DMS53 (cell line): Measurements from ENCODE around the gene RFNG.

Experiments used
- DNase-seq: peaks from one replicate; lab custom pipeline; 2025; lab: John Stamatoyannopoulos, UW

Gene RFNG

GRCh38 chr17:82077617-82078358 lies 26.2 kb upstream of the RFNG start:
- no peak for DNase-seq

GRCh38 chr17:82076785-82077591 lies 25.4 kb upstream of the RFNG start:
- DNase-seq: no peak

GRCh38 chr17:82076018-82076784 lies 24.6 kb upstream of the RFNG start:
- DNase-seq: no peak

GRCh38 chr17:82073446-82073845 lies 21.8 kb upstream of the RFNG start:
- DNase-seq: no peak

- no peak for DNase-seq
Observed at GRCh38 chr17:82072827-82073226, 21.2 kb upstream of the RFNG start.

- DNase-seq: no peak
Observed at GRCh38 chr17:82070611-82071010, 19.0 kb upstream of the RFNG start.

- peak; percentile 84 for DNase-seq
Observed at GRCh38 chr17:82065638-82066303, 14.2 kb upstream of the RFNG start, which contains the start of gene DUS1L. DUS1L (minus strand) TSS chr17:82065804; CDS start chr17:82065059, 745 bp downstream.

- DNase-seq: peak; percentile 80
Observed at GRCh38 chr17:82065193-82065637, 13.6 kb upstream of the RFNG start.

- DNase-seq: peak; percentile 88
Observed at GRCh38 chr17:82064433-82065192, 13.0 kb upstream of the RFNG start.

GRCh38 chr17:82063424-82064415 lies 12.1 kb upstream of the RFNG start:
- DNase-seq: no peak

- no peak for DNase-seq
Observed at GRCh38 chr17:82062984-82063368, 11.4 kb upstream of the RFNG start.

GRCh38 chr17:82062076-82062983 lies 10.7 kb upstream of the RFNG start:
- DNase-seq: peak; percentile 46

GRCh38 chr17:82061047-82061925 lies 9.7 kb upstream of the RFNG start:
- DNase-seq: no peak

GRCh38 chr17:82060614-82061013 lies 9.0 kb upstream of the RFNG start:
- no peak for DNase-seq

GRCh38 chr17:82060001-82060380 lies 8.4 kb upstream of the RFNG start:
- DNase-seq: no peak

GRCh38 chr17:82059272-82060000 lies 7.8 kb upstream of the RFNG start:
- no peak for DNase-seq

- no peak for DNase-seq
Observed at GRCh38 chr17:82058855-82059249, 7.2 kb upstream of the RFNG start.
